MCF 10A (cell line): ENCODE data around the gene SSR2. TPM values are rescaled to one million over a fixed set of nuclear protein-coding genes. Genes with fewer than 3 reads are reported as not detected.

Source experiments
- BruUV-seq: library from RNA; stranded (reverse); fragments of 400-500 nt; replicated peaks from 2 replicates; lab custom pipeline; 2021; lab: Mats Ljungman, UMichigan
- CTCF ChIA-PET: fragments of 300-600 bp; sonication (Branson Sonifier 250); formaldehyde crosslinking; extraction: SDS; loops from one replicate; lab custom pipeline; 2021; ENCODE audit warnings: antibody characterized with exemption, inconsistent platforms; lab: Yijun Ruan, JAX
- POLR2A ChIA-PET: fragments of 300-600, 350-650 bp; sonication (Branson Sonifier 250); formaldehyde crosslinking; extraction: SDS; loops from one replicate; lab custom pipeline; 2020; ENCODE audit warnings: antibody characterized with exemption, inconsistent platforms; lab: Yijun Ruan, JAX
- DNase-seq: peaks from one replicate; pipeline ENCODE4 v3.0.0-alpha.2; 2018; ENCODE audit not compliant: unreplicated experiment
- H3K27ac Mint-ChIP-seq: one replicate; pipeline ENCODE4 v1.8.0; 2022; ENCODE audit warnings: mild to moderate bottlenecking, low read depth, mixed read lengths; ENCODE audit not compliant: unreplicated experiment
- H3K27me3 Mint-ChIP-seq: one replicate; pipeline ENCODE4 v1.8.0; 2022; ENCODE audit warnings: mixed read lengths; ENCODE audit not compliant: insufficient read depth, unreplicated experiment
- H3K36me3 Mint-ChIP-seq: one replicate; pipeline ENCODE4 v1.8.0; 2022; ENCODE audit warnings: mild to moderate bottlenecking, moderate library complexity, mixed read lengths; ENCODE audit not compliant: insufficient read depth, unreplicated experiment
- H3K4me1 Mint-ChIP-seq: one replicate; pipeline ENCODE4 v1.8.0; 2022; ENCODE audit warnings: mixed read lengths; ENCODE audit not compliant: insufficient read depth, unreplicated experiment
- H3K4me3 Mint-ChIP-seq: one replicate; pipeline ENCODE4 v1.8.0; 2022; ENCODE audit warnings: mild to moderate bottlenecking, moderate library complexity, mixed read lengths; ENCODE audit not compliant: unreplicated experiment
- H3K9me3 Mint-ChIP-seq: one replicate; pipeline ENCODE4 v1.8.0; 2022; ENCODE audit warnings: mixed read lengths; ENCODE audit not compliant: unreplicated experiment
- CTCF ChIP-seq: fragments of 200-600 bp; IDR thresholded peaks from one replicate; pipeline ENCODE4 v1.8.0; 2022; ENCODE audit warnings: antibody characterized with exemption, mild to moderate bottlenecking; ENCODE audit not compliant: unreplicated experiment
- intact Hi-C: fragments of 100-400 bp; cut with micrococcal nuclease; formaldehyde crosslinking; loops from 2 replicates; pipeline ENCODE4 v1.14.1; 2022
- total RNA-seq: library from RNA; stranded (reverse); gene quantifications from 2 replicates; pipeline ENCODE4 v1.2.3, GENCODE V29; 2022

Gene SSR2
- total RNA-seq, 1 experiment from 2014 or later, result 477 TPM

GRCh38 chr1:156012051-156012817 is 8.5 kb downstream of the SSR2 start:
- intact Hi-C loops, result no loop called here
- ChIA-PET POLR2A (interaction anchor here (0.6 kb wide), 1 partner anchor 29 kb away, joined by 3 read pairs; no protein-coding TSS in a partner anchor), CTCF (interaction anchor here (0.8 kb wide), 1 partner anchor 86 kb away, joined by 5 read pairs; no protein-coding TSS in a partner anchor)
- Mint-ChIP-seq H3K4me3 (no peak overlapping the region), H3K27ac (no peak overlapping the region), H3K27me3 (no peaks in the 10 kb centered on the region), H3K4me1 (peaks cover 10% of the 10 kb centered on the region), H3K9me3 (no peaks in the 10 kb centered on the region), H3K36me3 (peaks cover 100% of the 10 kb centered on the region)
- TF ChIP-seq CTCF, result no peak
- DNase-seq, result no peak
- no TSS peak for BruUV-seq

GRCh38 chr1:156009404-156009803 is 11.3 kb downstream of the SSR2 start:
- POLR2A ChIA-PET, result interaction anchor here (2.8 kb wide), 1 partner anchor 11 kb away, joined by 14 read pairs; the partner anchor contains the start of gene SSR2
- Mint-ChIP-seq H3K4me3 (no peak overlapping the region), H3K36me3 (peaks cover 74% of the 10 kb centered on the region), H3K4me1 (peaks cover 11% of the 10 kb centered on the region), H3K27me3 (no peaks in the 10 kb centered on the region), H3K27ac (no peak overlapping the region), H3K9me3 (no peaks in the 10 kb centered on the region)
- DNase-seq, result no peak
- intact Hi-C loops, result no loop called here
- TF ChIP-seq CTCF, result no peak
- no TSS peak for BruUV-seq
- CTCF ChIA-PET, result interaction anchor here (0.8 to 1.7 kb wide), 4 partner anchors 10 to 1421 kb away, joined by 3 to 11 read pairs (median 4); partner anchors contain the start of gene SSR2

- peak overlapping the region; percentile 43 for H3K27ac Mint-ChIP-seq
- H3K36me3 Mint-ChIP-seq, result peaks cover 48% of the 10 kb centered on the region
- BruUV-seq, result no TSS peak
- POLR2A ChIA-PET, result interaction anchor here (1.4 to 4.0 kb wide), 3 partner anchors 8 to 73 kb away, joined by 3 to 27 read pairs (median 14); partner anchors contain the start of genes KHDC4 and SSR2
- peaks cover 29% of the 10 kb centered on the region for H3K4me1 Mint-ChIP-seq
- H3K4me3 Mint-ChIP-seq, result no peak overlapping the region
- CTCF ChIA-PET, result no interaction called here
- intact Hi-C loops, result no loop called here
- no peaks in the 10 kb centered on the region for H3K27me3 Mint-ChIP-seq
- TF ChIP-seq CTCF, result no peak
- DNase-seq, result no peak
- no peaks in the 10 kb centered on the region for H3K9me3 Mint-ChIP-seq
These were observed 13.9 kb downstream of the SSR2 start for GRCh38 chr1:156006666-156007376.
